Measurements from ENCODE around the gene SNTB2.

- no peak for TF ChIP-seq CTCF (IDR thresholded peaks at IDR 0.05)
- TF ChIP-seq EP300 (IDR thresholded peaks at IDR 0.05; ENCODE audit: borderline replicate concordance in 1 of 2, low read depth in 1 of 2, low read length in 1 of 2), result no peak
- TF ChIP-seq SIN3A (IDR thresholded peaks at IDR 0.05; ENCODE audit: borderline replicate concordance, low read depth, low read length), result no peak
- TF ChIP-seq USF2 (IDR thresholded peaks at IDR 0.05; ENCODE audit: borderline replicate concordance, low read depth, low read length), result no peak
- no peak for TF ChIP-seq NRF1 (IDR thresholded peaks at IDR 0.05; ENCODE audit: low read depth, low read length)
- no peak for TF ChIP-seq POLR2AphosphoS5 (IDR thresholded peaks at IDR 0.05; ENCODE audit: low read depth, low read length)
- TF ChIP-seq RAD21 (IDR thresholded peaks at IDR 0.05; ENCODE audit: low read length), result no peak
- TF ChIP-seq RCOR1 (IDR thresholded peaks at IDR 0.05; ENCODE audit: low read length), result no peak
- TF ChIP-seq MAX (IDR thresholded peaks at IDR 0.05; ENCODE audit: low read depth), result no peak
- TF ChIP-seq FOXJ3 (CRISPR knock-in tag; IDR thresholded peaks at IDR 0.05), result no peak
- TF ChIP-seq JUND (IDR thresholded peaks at IDR 0.05), result no peak
These were observed 6.9 kb downstream of the SNTB2 start for GRCh38 chr16:69193855-69194254.

All from SK-N-SH (cell line).